Fibroblast of skin of abdomen (primary cell): ENCODE results near the gene SLC35E1. TPM values are rescaled to one million over a fixed set of nuclear protein-coding genes. Genes with fewer than 3 reads are reported as not detected.

Experiments
- DNase-seq: peaks from one replicate; pipeline ENCODE4 v3.0.0-alpha.2; 2013
- polyA plus RNA-seq, 2 experiments: library from polyadenylated mRNA; unstranded; fragments of 120-200 nt; gene quantifications; one replicate each; pipeline ENCODE4 v1.2.1, GENCODE V29; 2013; ENCODE audit not compliant: insufficient read length in 2 of 2

SLC35E1 gene
- polyA plus RNA-seq (2013, experiment 1 of 2; ENCODE audit: insufficient read length), result 45.9 TPM
- 42.1 TPM for polyA plus RNA-seq (2013, experiment 2 of 2; ENCODE audit: insufficient read length)

DNA sequence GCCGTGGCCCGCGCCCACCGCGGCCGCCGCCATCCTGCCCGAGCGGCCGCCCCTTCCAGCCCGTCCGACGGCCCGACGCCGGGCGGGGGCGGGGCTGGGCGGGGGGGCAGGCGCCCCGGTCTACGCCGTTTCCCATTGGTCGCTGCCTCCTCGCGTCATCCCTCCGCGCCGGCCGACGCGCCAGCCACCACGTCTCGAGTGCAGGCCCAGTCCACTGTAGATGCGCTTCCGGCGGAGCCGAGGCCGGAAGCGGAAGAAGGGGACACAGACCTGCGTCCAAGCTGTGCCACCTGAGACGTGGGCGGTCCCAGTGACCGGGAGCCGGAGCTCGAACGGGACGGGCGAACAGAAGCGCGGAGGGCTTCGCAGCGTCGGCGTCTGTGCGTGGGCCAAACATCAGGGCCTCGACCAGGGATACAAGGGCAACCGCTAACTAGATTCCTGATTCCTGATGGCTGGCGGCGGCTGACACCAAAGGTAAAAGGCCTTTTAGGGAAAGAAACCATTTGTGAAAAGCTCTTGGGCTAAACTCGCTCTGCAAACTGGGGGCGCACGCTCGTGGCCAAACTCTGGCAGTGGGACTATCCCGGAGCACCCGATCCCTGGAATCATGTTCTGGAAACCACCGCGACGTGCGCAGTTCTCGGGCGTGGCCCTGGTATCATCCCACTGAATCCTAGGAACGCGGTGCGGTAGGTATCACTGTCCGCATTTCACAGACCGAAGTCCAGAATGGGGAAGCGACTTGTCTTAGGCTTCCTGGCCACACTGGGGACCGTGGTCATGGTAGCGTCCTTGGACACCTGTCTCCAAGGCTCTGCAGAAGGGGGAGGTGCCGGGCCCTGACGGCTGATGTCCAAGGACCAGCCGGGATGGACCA, at the start of gene SLC35E1:
Gene SLC35E1, minus strand, starts transcription at position 84 of the 880 bp plus-strand sequence. Its CDS starts 51 bp downstream, at position 33.
- DNase-seq, result peak; percentile 95

DNA sequence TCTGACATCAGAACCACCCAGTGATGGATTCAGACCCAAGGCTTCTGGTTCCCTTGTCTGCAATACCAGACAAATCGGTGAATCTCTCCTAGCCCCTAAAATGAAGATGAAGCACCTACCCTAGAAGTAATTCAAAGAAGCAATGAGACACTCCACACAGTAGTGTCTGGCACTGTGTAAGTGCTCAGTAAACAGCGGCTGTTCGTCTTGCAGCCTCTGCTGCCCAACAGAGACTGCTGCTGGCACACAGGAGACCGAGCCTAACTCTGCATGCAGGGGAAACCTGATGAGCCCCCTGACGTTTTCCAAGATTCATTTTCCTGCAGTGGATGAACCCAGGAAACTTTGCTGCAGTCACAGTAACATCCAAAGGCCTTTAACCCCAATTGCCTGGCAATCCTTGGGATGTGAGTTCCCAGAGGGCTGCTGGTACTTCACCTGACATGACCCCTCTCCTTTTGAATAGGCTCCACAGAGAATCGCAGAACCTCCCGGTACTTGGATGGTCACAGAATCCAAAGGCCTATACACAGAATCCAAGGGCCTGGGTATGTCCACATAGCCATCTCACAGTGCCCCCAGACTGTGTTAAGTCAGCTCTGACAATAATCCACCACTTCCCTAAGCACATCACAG, 49.1 kb upstream of the SLC35E1 start:
- no peak for DNase-seq

DNA sequence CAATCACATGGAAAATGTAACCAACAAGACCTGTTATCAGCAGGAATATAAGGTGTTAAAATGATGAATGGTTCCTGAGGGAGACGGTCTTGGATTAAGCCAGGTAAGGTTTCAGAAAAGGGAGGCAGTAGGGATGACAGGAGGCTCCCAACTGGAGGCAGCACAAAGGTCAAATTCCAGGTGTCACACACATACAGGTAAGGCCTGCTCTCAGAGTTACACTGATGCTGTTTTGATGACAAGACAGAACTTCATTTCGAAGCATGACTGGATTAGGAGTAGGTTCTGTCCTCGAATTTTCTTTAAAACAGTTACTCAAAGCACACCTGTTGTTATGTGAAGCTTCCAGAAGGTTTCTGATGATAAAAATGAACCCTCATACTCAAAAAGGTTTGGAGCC, 48.4 kb upstream of the SLC35E1 start:
- no peak for DNase-seq

DNA sequence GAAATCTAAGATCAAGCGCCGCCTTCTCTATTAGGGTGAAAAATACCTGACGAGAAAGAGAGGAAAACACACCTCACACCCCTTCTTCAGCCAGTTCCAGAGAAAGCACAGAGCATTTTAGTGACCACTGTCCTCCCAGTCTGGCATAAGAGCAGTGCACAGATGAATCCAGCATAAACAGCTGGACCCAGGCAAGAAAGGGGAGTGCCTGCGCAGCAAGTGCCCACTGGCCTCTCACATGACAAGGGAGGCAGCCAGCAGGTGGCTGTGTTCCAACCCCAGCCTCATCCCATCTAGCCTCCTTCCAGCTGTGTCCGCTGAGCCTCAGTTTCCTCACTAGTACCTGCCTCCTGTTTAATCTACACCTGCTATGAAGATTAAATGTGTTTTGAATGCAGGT, 47.8 kb upstream of the SLC35E1 start:
- no peak for DNase-seq

DNA sequence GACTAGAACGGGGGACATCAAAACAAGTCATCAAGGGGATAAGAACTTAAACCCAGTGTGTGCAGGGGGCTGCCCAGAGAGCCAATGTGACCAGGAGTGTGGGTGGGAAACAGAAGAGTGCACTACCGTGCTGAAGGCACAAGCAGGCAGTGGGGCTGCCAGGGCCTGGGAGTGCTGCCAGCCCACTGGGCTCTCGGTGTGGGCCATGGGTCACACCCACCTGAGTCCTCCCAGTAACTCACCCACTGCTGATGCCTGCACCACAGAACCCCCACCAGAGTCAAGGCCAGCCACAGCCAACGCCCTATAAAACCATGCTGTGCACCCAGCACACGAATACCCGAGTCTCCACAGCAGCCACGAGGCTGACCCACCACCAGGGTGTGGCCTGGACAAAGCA, 47.2 kb upstream of the SLC35E1 start:
- DNase-seq, result no peak

DNA sequence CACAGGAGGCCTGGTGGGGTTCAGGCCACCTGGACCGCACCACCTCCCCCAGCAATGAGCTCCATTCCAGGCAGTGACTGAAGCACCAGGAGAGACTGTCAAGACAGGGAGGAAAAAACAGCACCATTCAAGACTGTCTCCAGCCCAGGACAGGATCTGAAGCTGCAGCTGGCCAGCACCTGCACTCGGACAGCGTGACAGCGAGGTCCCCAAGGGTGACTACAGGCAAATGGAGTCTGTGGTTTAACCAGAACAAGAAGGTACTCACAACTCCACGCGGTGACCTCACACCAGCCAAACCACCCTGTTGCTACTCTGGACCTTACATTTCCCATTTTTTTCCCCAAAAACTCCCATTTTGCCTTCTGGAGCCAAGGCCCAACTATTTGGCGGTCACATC, 46.0 kb upstream of the SLC35E1 start:
- no peak for DNase-seq

DNA sequence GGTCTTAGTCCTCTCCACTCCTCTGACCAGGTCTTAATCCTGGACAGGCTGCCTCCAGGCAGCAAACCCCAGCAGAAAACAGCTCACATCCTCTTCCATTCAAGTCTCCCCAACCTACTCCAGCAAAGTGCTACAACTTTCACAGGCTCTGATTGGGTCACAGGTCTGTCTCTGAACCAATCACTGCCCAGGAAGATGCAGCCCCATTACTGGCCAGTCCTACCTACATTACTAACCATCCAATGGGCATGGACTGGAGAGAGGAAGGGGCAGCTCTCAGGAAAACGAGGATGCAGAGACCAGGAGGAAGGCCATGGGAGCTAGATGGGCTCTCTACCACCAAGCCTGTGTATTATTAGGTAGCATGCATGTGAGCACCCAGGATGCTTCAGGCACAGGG, 43.6 kb upstream of the SLC35E1 start:
- no peak for DNase-seq

DNA sequence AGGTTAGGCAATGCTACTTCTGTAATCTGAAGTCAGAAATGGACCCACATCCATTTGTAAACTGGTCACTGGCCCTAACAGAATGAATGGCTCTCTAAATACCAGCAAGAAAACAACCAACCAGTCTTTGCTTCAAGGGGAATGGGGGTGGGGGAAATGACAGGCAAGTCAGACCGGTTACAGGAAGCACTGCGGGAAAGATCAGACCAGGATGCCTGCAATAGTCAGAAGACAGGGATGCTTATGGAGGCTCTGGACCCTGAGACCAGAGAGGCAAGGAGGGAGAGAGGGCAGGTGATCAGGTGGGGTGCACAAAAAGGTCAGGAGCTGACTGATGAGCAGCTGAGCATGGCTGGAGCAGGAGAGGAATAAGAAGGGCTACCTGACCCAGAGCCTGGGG, 42.7 kb upstream of the SLC35E1 start:
- DNase-seq, result no peak

DNA sequence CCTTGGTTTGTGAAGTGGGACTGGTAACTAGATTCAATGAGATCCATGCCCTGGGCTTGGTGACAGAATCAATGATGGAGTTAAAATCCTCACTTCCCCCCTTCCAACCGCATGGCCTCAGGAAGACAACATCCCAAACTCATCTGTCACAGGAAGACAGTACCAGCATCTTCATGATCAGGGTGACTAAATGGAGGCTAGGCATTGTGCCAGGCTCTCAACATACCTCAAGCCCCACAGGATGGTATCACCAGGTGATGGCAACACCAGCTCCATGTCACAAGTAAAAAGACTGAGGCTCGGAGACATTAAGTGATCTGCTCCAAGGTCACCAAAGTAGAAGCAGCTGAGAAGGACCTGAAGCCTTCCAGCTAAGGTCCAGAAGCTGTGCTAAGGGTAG, 41.6 kb upstream of the SLC35E1 start:
- no peak for DNase-seq

DNA sequence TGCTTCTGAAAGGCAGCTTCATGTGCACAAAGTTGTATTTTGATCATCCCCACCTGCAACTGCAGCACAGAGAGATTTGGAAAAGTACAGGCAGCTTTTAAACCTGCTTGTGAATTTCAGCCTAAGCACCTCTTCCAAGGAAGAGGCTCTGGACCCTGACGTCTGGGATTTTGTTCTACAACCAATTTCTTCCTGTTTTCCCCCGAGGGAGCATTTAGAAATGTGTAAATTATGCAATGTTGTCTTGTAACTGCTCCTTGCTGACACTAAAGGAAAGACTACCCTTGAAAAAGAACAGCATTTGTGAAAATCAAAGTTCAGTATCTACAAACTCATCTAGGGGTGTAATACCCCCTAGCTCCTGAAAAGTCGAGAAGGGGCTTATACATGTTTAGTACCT, 40.4 kb upstream of the SLC35E1 start:
- DNase-seq, result no peak

DNA sequence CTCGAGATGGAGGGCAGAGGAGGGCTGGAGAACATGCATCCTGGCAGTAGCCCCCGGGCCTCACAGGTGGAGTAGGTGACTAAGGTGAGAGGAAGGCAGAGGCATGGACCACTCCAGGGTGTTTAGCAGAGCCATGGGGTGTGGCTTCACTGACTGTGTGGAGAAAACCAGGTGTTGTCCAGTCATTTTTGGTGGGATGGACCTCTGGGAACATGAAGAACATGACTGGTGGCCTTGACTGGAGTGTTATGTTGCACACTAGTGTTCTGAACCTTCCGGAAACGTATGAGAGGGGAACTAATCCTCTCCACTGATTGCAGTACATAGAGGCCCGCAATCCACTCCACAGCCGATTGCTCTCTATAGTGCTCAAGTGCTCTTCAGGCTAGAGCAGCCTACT, 38.9 kb upstream of the SLC35E1 start:
- DNase-seq, result no peak

DNA sequence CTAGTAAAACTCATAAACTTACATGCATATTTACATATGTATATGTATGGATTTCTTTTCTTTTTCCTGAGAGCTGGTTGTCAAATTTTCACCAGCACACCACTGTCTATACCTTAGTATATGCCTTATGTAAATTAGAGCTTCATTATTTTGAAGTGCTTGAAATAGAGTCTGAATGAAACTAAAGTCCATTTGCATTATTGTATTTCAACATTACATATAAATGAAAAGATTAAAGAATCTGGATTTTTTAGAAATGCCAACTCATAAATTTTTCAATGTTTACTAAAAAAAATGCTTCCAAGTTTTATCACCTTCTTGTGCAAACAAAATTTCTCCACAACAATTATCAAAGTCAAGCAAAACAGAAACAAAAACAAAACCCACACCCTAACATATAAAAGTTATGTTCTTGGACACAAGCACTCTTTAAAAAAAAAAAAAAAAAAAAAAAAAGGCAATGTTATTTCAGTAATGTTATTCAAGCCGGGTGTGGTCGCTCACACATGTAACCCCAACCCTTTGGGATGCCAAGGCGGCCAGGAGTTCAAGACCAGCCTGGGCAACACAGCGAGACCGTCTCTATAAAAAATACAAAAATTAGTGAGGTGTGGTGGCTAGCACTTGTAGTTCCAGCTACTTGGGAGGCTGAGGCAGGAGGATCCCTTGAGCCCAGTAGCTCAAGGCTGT, 37.4 kb upstream of the SLC35E1 start:
- DNase-seq, result no peak

DNA sequence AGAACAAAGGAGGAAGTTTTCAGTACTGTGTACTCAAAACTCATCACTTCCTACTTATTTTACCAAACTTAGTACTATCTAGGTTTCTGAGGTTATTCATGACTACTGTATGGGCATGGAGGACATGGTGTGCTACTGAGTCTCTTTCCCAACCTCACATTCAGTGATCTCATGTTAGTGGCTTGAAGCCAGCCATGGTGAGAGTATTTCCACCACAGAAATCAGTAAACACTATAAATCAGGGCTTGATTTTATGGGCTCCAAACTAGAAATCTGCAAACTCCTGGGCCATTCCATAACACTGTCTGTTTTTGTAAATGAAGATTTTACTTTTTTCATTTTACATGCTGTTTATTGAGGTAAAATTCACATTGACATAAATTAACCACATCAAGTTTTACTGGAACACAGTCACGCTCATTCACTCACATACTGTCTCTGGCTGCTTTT, 36.1 kb upstream of the SLC35E1 start:
- peak; percentile 77 for DNase-seq

DNA sequence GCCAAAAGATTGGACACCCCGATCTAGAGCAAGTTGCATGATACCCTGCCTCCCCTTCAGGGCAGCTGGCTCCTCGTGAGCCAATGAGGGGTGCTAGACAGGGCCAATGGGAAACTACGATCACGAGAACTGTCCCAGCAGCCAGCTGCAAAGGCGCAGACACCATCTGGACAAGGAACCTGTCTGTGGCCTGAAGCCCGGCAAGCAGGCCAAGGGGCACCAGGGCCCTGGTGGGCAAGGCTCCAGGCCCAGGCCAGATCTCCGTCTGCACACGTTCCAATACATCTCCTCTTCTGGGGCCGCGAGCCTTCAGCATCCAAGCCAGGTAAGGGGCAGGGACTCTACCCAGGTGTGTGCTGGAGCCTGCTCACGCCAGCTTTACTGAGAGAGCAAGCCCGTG, 35.6 kb upstream of the SLC35E1 start:
- no peak for DNase-seq

DNA sequence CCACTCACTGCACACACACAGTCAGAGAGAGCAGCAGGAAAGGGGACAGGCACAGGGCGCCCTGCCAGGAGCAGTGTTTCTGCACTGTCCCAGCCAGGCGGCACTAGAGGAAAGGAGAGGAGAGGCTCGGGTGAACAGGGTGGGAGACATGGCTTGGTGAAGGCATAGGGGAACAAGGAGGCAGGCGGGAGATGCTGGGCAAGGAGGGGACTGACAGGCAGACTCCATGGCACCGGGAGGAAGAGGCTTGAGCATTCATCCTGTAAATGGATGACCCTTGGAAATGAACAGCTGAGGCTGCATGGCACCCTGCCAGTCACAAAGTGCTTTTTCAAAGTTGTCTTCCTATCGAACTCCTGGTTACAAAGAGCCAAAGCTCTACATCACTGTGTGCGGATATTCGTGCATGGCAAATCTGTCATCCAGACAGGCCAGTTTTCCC, 33.4 kb upstream of the SLC35E1 start:
- DNase-seq, result no peak

DNA sequence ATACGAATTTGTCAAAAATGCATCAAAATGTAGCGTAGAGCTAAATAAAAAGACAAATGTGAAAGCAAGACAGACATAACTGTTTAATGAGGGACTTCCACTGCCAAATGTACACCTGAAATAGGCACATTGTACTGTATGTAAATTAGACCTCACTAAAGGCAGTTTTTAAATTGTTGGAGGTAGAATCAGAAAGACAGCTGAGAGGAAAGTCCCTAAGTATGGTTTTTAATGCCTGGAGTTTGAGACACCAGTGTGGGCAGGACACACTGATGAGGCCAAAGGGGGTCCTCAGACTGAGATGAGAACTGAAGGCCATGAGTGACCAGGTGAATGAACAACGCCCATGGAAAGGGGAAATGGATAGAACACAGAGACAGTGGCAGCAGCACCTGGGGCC, 32.9 kb upstream of the SLC35E1 start:
- DNase-seq, result no peak

DNA sequence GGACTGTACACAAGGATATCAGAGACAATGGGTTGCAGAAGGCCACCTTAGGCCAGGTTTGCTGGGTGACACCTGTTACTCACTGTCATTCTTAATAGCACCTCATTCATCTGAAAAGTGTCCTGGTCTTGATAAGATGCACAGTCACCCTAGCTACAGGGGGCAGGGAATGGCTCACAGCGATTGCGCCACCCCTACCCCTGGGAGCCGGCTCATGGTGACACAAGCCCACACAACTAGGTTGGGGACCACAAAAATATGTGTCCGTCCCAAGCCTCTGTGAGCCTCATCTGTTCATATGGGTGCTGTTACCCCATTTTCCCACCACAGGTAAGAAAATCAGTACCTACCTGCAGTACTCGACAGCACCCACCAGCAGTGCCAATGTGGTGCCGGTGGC, 32.4 kb upstream of the SLC35E1 start:
- no peak for DNase-seq

DNA sequence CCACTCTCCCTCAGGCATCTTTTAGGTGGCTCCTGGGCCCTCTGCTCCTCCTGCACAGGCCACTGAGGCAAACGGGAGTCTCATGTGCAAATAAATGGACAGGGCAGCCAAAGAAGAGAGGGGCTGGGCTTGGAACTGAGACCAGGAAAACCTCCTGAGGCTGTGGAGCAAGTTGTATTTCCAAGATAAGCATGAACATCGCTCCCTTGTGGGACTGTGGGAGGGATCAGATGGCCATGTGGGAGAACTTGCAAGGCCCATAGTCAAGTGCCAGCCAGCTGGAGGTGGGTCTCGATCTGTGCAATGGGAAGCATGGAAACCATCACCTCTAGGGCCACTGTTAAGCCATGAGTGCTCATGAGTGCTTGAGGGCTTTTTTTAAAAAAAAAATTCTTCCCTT, 30.9 kb upstream of the SLC35E1 start:
- DNase-seq, result no peak

DNA sequence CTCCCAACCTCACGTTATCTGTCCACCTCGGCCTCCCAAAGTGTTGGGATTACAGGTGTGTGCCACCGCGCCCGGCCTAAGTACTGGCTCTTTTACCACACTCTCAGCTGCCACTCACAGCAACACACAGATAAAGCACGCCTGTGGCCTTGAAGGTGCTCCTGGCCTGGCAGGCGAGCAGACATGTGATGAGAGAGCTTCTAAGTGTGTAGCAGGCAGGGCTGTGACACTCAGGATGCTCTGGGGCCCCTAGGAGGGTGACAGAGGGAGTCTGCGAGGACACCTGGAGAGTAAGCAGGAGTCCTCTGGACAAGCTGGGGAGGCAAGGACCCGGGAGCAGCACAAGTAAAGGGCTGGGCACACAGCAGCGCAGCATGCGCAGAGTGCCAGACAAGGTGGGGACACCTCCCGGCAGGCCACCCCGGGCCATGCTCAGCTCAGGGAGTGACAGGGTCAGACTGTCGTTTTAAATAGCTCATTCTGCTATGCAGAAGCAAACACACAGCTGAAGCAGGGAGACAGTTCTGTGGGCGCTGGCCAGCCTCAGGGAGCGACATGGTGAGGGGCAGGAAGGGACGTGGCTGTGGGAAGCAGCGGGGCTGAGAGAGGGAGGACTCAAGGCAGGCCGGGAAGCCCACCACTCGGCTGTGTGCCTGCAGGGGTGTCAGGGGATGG, 29.3 kb upstream of the SLC35E1 start:
- no peak for DNase-seq

DNA sequence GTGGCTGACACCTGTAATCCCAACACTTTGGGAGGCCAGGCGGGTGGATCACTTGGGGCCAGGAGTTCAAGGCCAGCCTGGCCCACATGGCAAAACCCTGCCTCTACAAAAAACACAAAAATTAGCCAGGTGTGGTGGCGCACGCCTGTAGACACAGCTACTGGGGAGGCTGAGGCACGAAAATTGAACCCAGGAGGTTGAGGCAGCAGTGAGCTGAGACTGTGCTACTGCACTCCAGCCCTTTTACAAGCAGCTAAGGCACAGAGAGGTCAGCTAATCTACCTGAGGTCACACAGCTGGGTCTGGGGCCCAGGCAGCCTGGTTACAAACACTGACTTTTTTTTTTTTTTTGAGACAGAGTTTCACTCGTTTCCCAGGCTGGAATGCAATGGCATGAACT, 28.6 kb upstream of the SLC35E1 start:
- DNase-seq, result no peak

DNA sequence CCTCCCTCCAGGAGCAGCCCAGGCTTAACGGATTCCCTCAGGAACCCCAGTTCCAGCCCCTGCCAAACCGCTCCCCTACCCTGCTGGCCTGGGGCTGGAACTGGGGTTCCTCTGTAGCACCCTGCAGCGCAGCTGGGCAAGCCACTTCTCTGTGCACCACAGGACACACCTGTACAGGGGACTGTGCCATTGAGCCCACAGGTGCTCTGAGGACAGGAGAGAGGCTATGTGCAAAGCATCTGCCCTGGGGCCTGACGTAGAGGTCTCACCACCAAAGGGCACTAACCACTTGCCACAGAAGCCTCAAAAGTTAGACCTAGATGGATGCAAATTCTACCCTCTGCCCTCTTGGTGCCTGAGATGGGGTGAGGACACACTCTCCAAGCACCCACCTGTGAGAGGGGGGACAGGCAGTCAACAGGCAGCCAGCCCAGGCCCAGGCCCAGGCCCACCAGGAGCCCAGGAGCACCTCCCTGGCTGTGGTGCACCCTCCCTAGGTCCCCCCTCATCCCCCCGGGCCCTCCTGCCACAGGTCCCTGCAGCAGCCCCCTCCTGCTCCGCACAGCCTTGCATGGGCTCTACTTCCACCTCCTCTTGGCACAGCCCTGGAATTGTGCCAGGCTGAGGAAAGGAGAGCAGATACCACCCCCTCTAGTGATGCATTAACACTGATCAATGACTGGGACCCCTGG, 27.6 kb upstream of the SLC35E1 start:
- DNase-seq, result no peak

DNA sequence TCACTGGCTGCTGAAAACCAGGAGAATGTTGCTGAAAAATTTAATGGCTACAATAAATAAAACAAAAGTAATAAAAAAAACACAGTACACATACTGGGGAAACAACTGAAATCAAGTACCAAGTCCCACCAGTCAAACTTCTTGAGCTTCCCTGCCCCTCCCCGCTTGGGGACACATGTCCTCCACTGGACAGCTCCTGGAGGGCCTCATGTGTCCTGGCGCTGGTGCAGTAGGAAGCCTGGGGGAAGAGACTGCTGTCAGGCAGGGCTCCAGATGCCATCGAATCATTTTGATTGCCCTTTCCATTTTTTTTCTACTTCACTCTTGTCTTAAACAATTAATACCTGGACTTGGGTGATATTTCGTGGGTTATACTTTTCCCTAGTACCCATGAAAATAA, 26.6 kb upstream of the SLC35E1 start:
- no peak for DNase-seq
